Measurements from ENCODE around the gene ALCAM.

ALCAM gene

GRCh38 chr3:105436687-105437086 is 70.0 kb downstream of the ALCAM start:
- DNase-seq (ENCODE audit: low read depth) = no peak
- no peak for TF ChIP-seq CTCF (conservative IDR thresholded peaks at IDR 0.05; ENCODE audit: low read depth, low read length)
- no peak overlapping the region for H3K4me3 ChIP-seq (ENCODE audit: low read depth, low read length)

GRCh38 chr3:105440113-105440512 is 73.4 kb downstream of the ALCAM start:
- no peak overlapping the region for H3K4me3 ChIP-seq (ENCODE audit: low read depth, low read length)
- no peak for TF ChIP-seq CTCF (conservative IDR thresholded peaks at IDR 0.05; ENCODE audit: low read depth, low read length)
- DNase-seq (ENCODE audit: low read depth) = no peak

- no peak for TF ChIP-seq CTCF (conservative IDR thresholded peaks at IDR 0.05; ENCODE audit: low read depth, low read length)
- DNase-seq (ENCODE audit: low read depth) = peak; percentile 62
These were observed 78.0 kb downstream of the ALCAM start for GRCh38 chr3:105444725-105445124.

GRCh38 chr3:105448338-105448982 is 81.8 kb downstream of the ALCAM start:
- no peak for DNase-seq (ENCODE audit: low read depth)
- TF ChIP-seq CTCF (conservative IDR thresholded peaks at IDR 0.05; ENCODE audit: low read depth, low read length) = no peak
- H3K4me3 ChIP-seq (ENCODE audit: low read depth, low read length) = no peak overlapping the region

More at GRCh38 chr3:105444725-105445124, 78.0 kb downstream of the ALCAM start:
- no peak overlapping the region for H3K4me3 ChIP-seq (ENCODE audit: low read depth, low read length)

- no peak for DNase-seq (ENCODE audit: low read depth)
- TF ChIP-seq CTCF (conservative IDR thresholded peaks at IDR 0.05; ENCODE audit: low read depth, low read length) = no peak
- no peak overlapping the region for H3K4me3 ChIP-seq (ENCODE audit: low read depth, low read length)
These were observed 82.7 kb downstream of the ALCAM start for GRCh38 chr3:105449414-105449813.

GRCh38 chr3:105456017-105456416 is 89.3 kb downstream of the ALCAM start:
- DNase-seq (ENCODE audit: low read depth) = no peak
- no peak overlapping the region for H3K4me3 ChIP-seq (ENCODE audit: low read depth, low read length)
- no peak for TF ChIP-seq CTCF (conservative IDR thresholded peaks at IDR 0.05; ENCODE audit: low read depth, low read length)

GRCh38 chr3:105458518-105459215 is 92.0 kb downstream of the ALCAM start:
- TF ChIP-seq CTCF (conservative IDR thresholded peaks at IDR 0.05; ENCODE audit: low read depth, low read length) = no peak
- H3K4me3 ChIP-seq (ENCODE audit: low read depth, low read length) = no peak overlapping the region
- DNase-seq (ENCODE audit: low read depth) = no peak
